Pancreas (tissue), 10 donors: ENCODE data around the gene FNDC3A. TPM values are rescaled to one million over a fixed set of nuclear protein-coding genes. Genes with fewer than 3 reads are reported as not detected.

ENCODE experiments used
- ATAC-seq, 4 donors: fragments of 200-7000 bp; cut with Tn5 transposase; one replicate each; pipeline versions ENCODE4 v1.8.0 to v1.9.1; 2020; ENCODE audit warnings: mild to moderate bottlenecking in 4 of 4, moderate library complexity in 4 of 4
- DNase-seq, 6 donors: peaks; one replicate each; pipeline ENCODE4 v3.0.0-alpha.2; 2020
- FAIRE-seq: peaks from 2 replicates; lab custom pipeline; 2012; peaks lifted over from hg19 to GRCh38; lab: Jason Lieb, UNC
- H3K27ac ChIP-seq, 4 donors: fragments of 200-600 bp; sonication (generic); 1 replicate in 3 of 4; 2 replicates in 1 of 4; pipeline versions ENCODE4 v1.5.0 to v1.8.0; 2020
- H3K27me3 ChIP-seq, 4 donors: fragments of 200-600 bp; one replicate each; pipeline ENCODE4 v1.8.0; 2021
- H3K36me3 ChIP-seq, 3 donors: fragments of 200-600 bp; sonication (generic) in 1 of 3; one replicate each; pipeline versions ENCODE4 v1.5.0 to v1.8.0; 2020 to 2021
- H3K4me1 ChIP-seq, 3 donors: fragments of 200-600 bp; one replicate each; pipeline ENCODE4 v1.8.0; 2021
- H3K4me3 ChIP-seq, 4 donors: fragments of 200-600 bp; sonication (generic) in 2 of 4; one replicate each; pipeline versions ENCODE4 v1.5.0 to v1.8.0; 2020 to 2021
- H3K9me3 ChIP-seq, 4 donors: fragments of 200-600 bp; one replicate each; pipeline ENCODE4 v1.8.0; 2021
- WGBS, 2 donors: extraction: QIAGEN DNeasy Blood & Tissue Kit; methylation state at CpG; one replicate each; pipeline ENCODE4 v1.1.7; 2013; 5-methylcytosine and 5-hydroxymethylcytosine counted together
- intact Hi-C, 3 donors: fragments of 100-400 bp; cut with DNase I; formaldehyde crosslinking; loops; one replicate each; pipeline versions ENCODE4 v1.11.1 to v1.14.2; 2022
- polyA plus RNA-seq, 2 donors: library from polyadenylated mRNA; stranded (reverse); fragments of 200-250 nt; gene quantifications; one replicate each; pipeline ENCODE4 v1.2.3, GENCODE V29; 2013
- total RNA-seq, 6 donors: library from RNA; stranded (reverse); fragmentation: NEBNext Ultra II Directional in 4 of 6; extraction: Animal tissue kit (Norgen Biotek cat#: 25700) in 4 of 6; gene quantifications; one replicate each; pipeline versions ENCODE4 v1.2.1 to v1.2.4, GENCODE V29; 2021 to 2023
- TF ChIP-seq, protein P1 (sequence below), 4 donors: fragments of 200-600 bp; sonication (generic) in 3 of 4; IDR thresholded peaks; one replicate each; pipeline versions ENCODE4 v1.5.0 to v1.8.0; 2021; ENCODE audit warnings: antibody characterized with exemption in 4 of 4
- donor health status: healthy with polysubstance abuse.
- donor health status: DM: no; HTN: no; CAD: no; lungs with moderate emphysema.
- donor health status: DM: no; HTN: no; CAD: no.
- donor health status: control.
- donor health status: control.
- donor health status: Bipolar disorder and iron deficiency.
- donor health status: DM: yes; HTN: yes; CAD: no.
- donor health status: DM: no; HTN: no; CAD: no.
- donor health status: DM: no; HTN: no; CAD: no.
- donor health status: DM: yes; HTN: yes; CAD: no.

The FNDC3A gene
- total and polyA plus RNA-seq, 8 donors, result 22.4 to 65.5 (median 47.2) TPM

- Histone ChIP-seq H3K4me3 (no peak overlapping the region), H3K27ac (no peak overlapping the region), H3K9me3 (no peaks in the 10 kb centered on the region), H3K4me1 (no peaks in the 10 kb centered on the region), H3K36me3 (no peaks in the 10 kb centered on the region), H3K27me3 (no peaks in the 10 kb centered on the region)
- FAIRE-seq (no peak), ATAC-seq (no peak), DNase-seq (no peak)
- TF ChIP-seq, protein P1, sequence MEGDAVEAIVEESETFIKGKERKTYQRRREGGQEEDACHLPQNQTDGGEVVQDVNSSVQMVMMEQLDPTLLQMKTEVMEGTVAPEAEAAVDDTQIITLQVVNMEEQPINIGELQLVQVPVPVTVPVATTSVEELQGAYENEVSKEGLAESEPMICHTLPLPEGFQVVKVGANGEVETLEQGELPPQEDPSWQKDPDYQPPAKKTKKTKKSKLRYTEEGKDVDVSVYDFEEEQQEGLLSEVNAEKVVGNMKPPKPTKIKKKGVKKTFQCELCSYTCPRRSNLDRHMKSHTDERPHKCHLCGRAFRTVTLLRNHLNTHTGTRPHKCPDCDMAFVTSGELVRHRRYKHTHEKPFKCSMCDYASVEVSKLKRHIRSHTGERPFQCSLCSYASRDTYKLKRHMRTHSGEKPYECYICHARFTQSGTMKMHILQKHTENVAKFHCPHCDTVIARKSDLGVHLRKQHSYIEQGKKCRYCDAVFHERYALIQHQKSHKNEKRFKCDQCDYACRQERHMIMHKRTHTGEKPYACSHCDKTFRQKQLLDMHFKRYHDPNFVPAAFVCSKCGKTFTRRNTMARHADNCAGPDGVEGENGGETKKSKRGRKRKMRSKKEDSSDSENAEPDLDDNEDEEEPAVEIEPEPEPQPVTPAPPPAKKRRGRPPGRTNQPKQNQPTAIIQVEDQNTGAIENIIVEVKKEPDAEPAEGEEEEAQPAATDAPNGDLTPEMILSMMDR (IDR thresholded peaks at IDR 0.05), result no peak
- 50 to 61% methylated on average over 4 of the region's 4 CpGs for WGBS, 2 donors
- intact Hi-C loops, result no loop called here
Observed at GRCh38 chr13:48962281-48962680, 13.4 kb upstream of the FNDC3A start.

DNA sequence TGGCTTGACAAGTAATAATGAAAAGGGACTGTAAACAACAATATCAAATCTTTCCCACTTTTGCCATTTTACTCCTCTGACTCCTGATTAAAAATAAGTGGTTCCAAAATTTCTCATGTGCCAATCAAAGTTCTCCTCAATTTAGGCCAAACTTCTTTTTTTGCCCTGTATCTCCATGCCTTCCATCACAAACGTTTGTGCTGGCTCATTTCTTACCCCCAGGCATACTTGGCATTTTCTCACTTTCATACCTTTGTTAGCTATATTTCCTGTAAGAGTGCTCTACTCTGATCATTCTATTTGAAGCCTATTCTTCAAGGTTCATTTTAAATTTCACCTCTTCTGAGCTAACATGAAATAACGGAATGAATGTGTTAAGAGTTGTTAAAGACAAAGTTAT is 10.0 kb upstream of the FNDC3A start:
- WGBS, 2 donors, result 52 to 56% methylated on average over 2 of the region's 2 CpGs
- H3K4me1 ChIP-seq, result no peaks in the 10 kb centered on the region
- no peak overlapping the region for H3K27ac ChIP-seq
- H3K9me3 ChIP-seq, result no peaks in the 10 kb centered on the region
- H3K4me3 ChIP-seq, result no peak overlapping the region
- DNase-seq, result no peak
- H3K27me3 ChIP-seq, result no peaks in the 10 kb centered on the region
- TF ChIP-seq, protein P1 (IDR thresholded peaks at IDR 0.05), result no peak
- intact Hi-C loops, result no loop called here
- no peak for FAIRE-seq
- no peaks in the 10 kb centered on the region for H3K36me3 ChIP-seq
- ATAC-seq, result no peak

DNA sequence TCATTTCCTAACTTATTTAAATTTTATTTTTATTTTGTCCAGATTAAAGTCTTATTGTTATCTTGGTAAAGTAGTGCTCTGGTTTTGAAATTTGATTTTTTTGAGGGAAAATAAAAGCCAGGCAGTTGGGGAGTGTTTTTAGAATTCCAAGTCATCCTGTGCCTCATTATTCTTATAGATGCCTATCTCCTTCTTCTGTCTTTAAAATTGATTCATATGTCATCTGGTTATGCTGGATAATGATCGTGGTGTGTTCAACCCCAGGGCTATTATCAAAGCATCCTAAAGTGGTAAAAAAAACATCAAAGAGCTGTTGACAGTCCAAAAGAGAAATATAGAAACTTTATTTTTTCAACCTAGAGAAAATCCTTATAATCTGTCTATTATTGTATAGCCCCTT is 6.0 kb upstream of the FNDC3A start:
- TF ChIP-seq, protein P1 (IDR thresholded peaks at IDR 0.05), result no peak
- intact Hi-C loops, result no loop called here

GRCh38 chr13:48973845-48974431 is 1.8 kb upstream of the FNDC3A start:
- Histone ChIP-seq H3K4me1 (peaks cover 0 to 8% (median 4%) of the 10 kb centered on the region in 3 donors), H3K27me3 (no peaks in the 10 kb centered on the region), H3K4me3 (no peak overlapping the region), H3K27ac (no peak overlapping the region), H3K36me3 (no peaks in the 10 kb centered on the region), H3K9me3 (no peaks in the 10 kb centered on the region)
- TF ChIP-seq, protein P1 (IDR thresholded peaks at IDR 0.05), result no peak
- 89 to 100% methylated on average over 1 of the region's 1 CpG for whole genome bisulfite sequencing, 2 donors
- DNase-seq (no peak), FAIRE-seq (no peak), ATAC-seq (no peak)
- intact Hi-C loops, result no loop called here

More for the DNA sequence above, 6.0 kb upstream of the FNDC3A start:
- WGBS, 2 donors, result 79 to 85% methylated on average over 1 of the region's 1 CpG
- Histone ChIP-seq H3K4me1 (peaks cover 0 to 5% (median 2%) of the 10 kb centered on the region in 3 donors), H3K27me3 (no peaks in the 10 kb centered on the region), H3K27ac (no peak overlapping the region), H3K9me3 (no peaks in the 10 kb centered on the region), H3K36me3 (no peaks in the 10 kb centered on the region), H3K4me3 (no peak overlapping the region)
- ATAC-seq, result no peak
- no peak for DNase-seq
- no peak for FAIRE-seq

GRCh38 chr13:48975101-48975855 is 434 bp upstream of the FNDC3A start:
- no peaks in the 10 kb centered on the region for H3K9me3 ChIP-seq
- peak overlapping the region; percentile 50 to 84 (median 82) for H3K4me3 ChIP-seq
- no peaks in the 10 kb centered on the region for H3K27me3 ChIP-seq
- ATAC-seq, result peak in 2 of 4 donors; percentile 3 to 48
- intact Hi-C loops, result no loop called here
- DNase-seq, result peak; percentile 14 to 89 (median 58)
- H3K36me3 ChIP-seq, result no peaks in the 10 kb centered on the region
- WGBS, 2 donors, result 0 to 1% methylated on average over 41 to 50 of the region's 50 CpGs
- peaks cover 0 to 15% (median 15%) of the 10 kb centered on the region in 3 donors for H3K4me1 ChIP-seq
- TF ChIP-seq, protein P1 (IDR thresholded peaks at IDR 0.05), result no peak
- H3K27ac ChIP-seq, result peak overlapping the region; percentile 77 to 99 (median 98)
- no peak for FAIRE-seq
